Upper lobe of left lung (tissue), 4 donors: Measurements from ENCODE around the gene RAD51AP2.

Source experiments
- EP300 ChIP-seq, 4 donors: sonication (generic); formaldehyde crosslinking; IDR thresholded peaks; one replicate each; pipeline ENCODE4 v1.5.1; 2017; ENCODE audit warnings: antibody characterized with exemption in 4 of 4, control low read depth in 2 of 4
- TF ChIP-seq, protein P1 (sequence below), 6 experiments: fragments of 450-650 bp in 4 of 6; fragments of 200-600 bp in 2 of 6; sonication (generic) in 2 of 6; IDR thresholded peaks; one replicate each; pipeline ENCODE4 v1.5.1; 2016 to 2019; ENCODE audit warnings: antibody characterized with exemption in 6 of 6

DNA sequence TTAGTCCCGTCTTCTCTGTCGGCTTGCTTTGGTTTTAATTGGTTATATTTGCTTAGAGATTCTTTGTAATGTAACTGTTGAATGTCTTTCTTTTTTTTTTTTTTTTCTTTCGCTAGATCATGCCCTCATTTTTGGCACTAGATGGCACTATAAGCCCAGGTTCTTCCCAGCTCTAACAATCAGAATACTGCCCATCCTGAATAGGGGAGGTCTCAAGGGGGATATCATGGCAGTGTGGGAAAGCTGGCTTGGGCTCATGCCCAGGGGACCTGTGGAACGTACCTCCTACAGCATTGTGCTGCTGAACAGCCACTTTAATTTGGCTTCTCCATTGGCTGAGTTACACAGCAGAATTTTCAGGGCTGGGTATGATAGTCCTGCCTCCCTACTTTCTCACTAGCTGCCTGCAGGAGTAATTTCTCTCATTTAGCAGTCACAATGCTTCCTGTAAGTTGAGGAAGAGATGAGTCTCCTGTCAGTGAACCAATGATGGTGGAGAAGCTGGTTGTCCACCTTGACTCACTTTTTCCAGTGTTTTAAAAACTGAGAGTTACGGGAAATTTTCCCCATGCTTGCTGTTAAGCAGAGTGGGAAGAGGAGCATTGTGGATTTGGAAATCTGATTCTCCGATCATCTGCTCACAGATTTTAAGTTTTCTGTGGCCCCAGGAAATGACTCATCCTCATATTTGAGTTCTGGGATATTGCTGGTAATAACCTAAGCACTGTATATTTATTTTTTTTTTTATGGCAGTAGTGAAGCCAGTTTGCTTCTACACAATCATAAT is 47.2 kb downstream of the RAD51AP2 start:
- TF ChIP-seq, protein P1, sequence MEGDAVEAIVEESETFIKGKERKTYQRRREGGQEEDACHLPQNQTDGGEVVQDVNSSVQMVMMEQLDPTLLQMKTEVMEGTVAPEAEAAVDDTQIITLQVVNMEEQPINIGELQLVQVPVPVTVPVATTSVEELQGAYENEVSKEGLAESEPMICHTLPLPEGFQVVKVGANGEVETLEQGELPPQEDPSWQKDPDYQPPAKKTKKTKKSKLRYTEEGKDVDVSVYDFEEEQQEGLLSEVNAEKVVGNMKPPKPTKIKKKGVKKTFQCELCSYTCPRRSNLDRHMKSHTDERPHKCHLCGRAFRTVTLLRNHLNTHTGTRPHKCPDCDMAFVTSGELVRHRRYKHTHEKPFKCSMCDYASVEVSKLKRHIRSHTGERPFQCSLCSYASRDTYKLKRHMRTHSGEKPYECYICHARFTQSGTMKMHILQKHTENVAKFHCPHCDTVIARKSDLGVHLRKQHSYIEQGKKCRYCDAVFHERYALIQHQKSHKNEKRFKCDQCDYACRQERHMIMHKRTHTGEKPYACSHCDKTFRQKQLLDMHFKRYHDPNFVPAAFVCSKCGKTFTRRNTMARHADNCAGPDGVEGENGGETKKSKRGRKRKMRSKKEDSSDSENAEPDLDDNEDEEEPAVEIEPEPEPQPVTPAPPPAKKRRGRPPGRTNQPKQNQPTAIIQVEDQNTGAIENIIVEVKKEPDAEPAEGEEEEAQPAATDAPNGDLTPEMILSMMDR (IDR thresholded peaks at IDR 0.05), result no peak
- no peak for TF ChIP-seq EP300 (IDR thresholded peaks at IDR 0.05)
